T-helper 1 cell treated with Interleukin-12 subunit alpha and Interleukin-12 subunit beta and Interleukin-4 antibody, amounts not matched to agents 30 ng/mL and 1 ng/mL, for 36 hours (primary cell): ENCODE data around the gene GARIN1A. TPM values are rescaled to one million over a fixed set of nuclear protein-coding genes. Genes with fewer than 3 reads are reported as not detected.

Experiments used
- intact Hi-C: fragments of 100-400 bp; cut with micrococcal nuclease; formaldehyde crosslinking; loops from one replicate; pipeline ENCODE4 v1.15.1; 2024
- total RNA-seq: library from RNA; stranded (reverse); gene quantifications from 2 replicates; pipeline ENCODE4 v1.2.3, GENCODE V29; 2022

Gene GARIN1A
- total RNA-seq, 1 donor from 2014 or later = 3.4 TPM

DNA sequence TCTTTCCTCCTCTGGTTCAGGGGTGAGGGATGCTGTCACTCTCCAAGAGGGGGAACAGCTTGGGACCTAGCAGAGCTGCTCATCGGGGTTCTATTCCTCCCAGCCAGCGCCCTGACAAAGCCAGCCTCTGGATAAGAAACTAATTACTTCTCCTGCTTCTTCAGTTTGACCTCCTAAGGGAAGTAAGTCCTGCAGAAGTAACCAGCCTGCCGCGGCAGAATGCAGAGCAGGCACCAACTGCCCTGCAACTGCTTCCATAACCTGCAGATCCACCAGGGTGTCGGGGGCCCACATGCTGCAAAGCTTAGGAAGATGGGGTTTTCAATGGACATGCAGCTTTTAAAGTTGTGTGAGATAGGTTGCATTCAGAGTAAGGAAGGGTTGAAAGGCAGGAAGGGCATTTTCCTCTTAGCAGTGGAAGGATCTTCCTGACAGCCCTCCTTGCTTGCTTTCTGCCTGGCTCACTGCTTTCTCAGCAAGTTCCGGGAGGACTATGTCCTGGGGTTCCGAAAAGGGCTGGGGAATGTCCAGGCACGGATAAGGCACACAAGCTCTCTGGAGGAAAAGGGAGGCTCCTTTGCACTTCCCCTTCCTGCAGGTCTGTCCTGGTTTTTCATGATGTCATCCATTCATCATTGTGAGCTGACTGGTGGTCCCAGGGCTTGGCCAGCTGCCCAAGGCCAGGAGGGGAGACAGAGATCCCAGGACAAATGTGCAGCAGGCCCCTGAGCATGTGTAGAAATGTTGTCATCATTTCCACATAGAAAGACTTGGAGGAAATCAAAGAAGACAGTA is 42.8 kb downstream of the GARIN1A start:
- intact Hi-C loops = no loop called here

DNA sequence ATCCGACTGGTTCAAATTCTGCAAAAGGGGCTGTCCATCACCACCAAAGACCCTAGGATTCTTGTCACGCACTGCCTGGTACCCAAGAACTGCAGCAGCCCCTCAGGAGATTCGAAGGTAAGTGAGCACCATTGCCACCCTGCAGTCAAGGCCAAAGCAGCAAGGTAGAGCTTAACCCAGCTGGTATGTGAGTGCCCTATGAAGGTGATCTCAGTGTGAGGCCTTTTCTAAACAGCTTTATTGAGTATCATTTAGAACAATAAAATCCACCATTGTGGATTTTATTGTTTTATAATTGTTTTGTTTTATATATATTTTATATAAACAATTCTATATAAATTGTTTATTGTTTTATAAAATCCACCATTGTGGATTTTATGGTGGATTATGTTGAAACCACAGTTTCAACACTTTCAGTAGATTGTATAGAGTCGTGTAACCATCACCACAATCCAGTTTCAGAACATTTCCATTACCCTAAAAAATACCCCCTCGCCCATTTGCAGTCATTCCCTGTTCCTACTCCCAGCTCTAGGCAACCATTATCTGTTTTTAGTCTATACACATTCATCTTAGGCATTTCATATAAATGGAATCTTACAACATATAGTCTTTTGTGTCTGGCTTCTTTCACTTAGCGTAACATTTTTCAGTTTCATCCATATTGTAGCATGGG is 47.0 kb downstream of the GARIN1A start:
- intact Hi-C loops = no loop called here

DNA sequence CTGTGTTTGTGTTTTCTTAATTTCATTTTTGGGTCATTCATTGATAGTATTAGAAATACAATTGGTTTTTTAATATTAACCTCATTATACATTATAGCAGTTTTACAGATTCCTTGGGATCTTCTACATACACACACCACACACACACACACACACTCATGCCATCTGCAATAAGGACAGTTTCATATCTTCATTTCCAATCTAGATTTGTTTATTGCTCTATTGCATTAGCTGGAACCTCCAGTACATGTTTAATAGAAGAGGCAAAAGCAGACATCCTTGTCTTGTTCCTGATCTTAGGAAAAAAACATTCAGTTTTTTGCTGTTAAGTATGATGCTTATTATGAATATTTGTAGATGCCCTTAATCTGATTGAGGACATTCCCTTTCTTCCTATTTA is 49.3 kb downstream of the GARIN1A start:
- intact Hi-C loops = no loop called here

Other genes starting within 250 kb of the GARIN1A start
- gene HILPDA, start 216.4 kb upstream of the GARIN1A start, total RNA-seq = 8.1 and 10.4 TPM in 2 replicates
- gene METTL2B, start 195.5 kb upstream of the GARIN1A start, total RNA-seq = 36.6 and 39.6 TPM in 2 replicates
- 39.8 and 42.4 TPM in 2 replicates for gene CALU, start 67.1 kb downstream of the GARIN1A start, total RNA-seq
- gene OPN1SW, start 103.5 kb downstream of the GARIN1A start, total RNA-seq = not detected in 2 replicates
- gene CCDC136, start 119.7 kb downstream of the GARIN1A start, total RNA-seq = 5.3 and 8.8 TPM in 2 replicates
- 0.02 TPM in 1 of 2 replicates, not detected in the other for gene FLNC, start 158.1 kb downstream of the GARIN1A start, total RNA-seq
- gene ATP6V1F, start 190.6 kb downstream of the GARIN1A start, total RNA-seq = 125 and 127 TPM in 2 replicates
- gene KCP, start 238.4 kb downstream of the GARIN1A start, total RNA-seq = 0.10 and 0.20 TPM in 2 replicates